ENCODE measurements around the gene SSB.
"Not testable (repeated sequence)": the region's sequence is repeated elsewhere in the genome, so short reads cannot be mapped to it uniquely, and the experiment has no call there.

- TF ChIP-seq CTCF (IDR thresholded peaks at IDR 0.05; ENCODE audit: insufficient read depth, low read length, poor library complexity, severe bottlenecking); EZH2phosphoT487 (conservative IDR thresholded peaks at IDR 0.05; ENCODE audit: low read length): not testable (repeated sequence)
Measured at GRCh38 chr2:169760798-169761197, 37.9 kb upstream of the SSB start.
